Hepatic stellate cell (primary cell): ENCODE measurements around the gene CCDC9.

ENCODE experiments used
- DNase-seq: peaks from one replicate; pipeline ENCODE4 v3.0.0; 2011; ENCODE audit warnings: low spot score

Gene CCDC9

GRCh38 chr19:47255879-47256692 is at the start of gene CCDC9:
Gene CCDC9 (plus strand): TSS chr19:47256525. CDS start chr19:47258401, 1,876 bp downstream.
- DNase-seq = peak; percentile 95

DNA sequence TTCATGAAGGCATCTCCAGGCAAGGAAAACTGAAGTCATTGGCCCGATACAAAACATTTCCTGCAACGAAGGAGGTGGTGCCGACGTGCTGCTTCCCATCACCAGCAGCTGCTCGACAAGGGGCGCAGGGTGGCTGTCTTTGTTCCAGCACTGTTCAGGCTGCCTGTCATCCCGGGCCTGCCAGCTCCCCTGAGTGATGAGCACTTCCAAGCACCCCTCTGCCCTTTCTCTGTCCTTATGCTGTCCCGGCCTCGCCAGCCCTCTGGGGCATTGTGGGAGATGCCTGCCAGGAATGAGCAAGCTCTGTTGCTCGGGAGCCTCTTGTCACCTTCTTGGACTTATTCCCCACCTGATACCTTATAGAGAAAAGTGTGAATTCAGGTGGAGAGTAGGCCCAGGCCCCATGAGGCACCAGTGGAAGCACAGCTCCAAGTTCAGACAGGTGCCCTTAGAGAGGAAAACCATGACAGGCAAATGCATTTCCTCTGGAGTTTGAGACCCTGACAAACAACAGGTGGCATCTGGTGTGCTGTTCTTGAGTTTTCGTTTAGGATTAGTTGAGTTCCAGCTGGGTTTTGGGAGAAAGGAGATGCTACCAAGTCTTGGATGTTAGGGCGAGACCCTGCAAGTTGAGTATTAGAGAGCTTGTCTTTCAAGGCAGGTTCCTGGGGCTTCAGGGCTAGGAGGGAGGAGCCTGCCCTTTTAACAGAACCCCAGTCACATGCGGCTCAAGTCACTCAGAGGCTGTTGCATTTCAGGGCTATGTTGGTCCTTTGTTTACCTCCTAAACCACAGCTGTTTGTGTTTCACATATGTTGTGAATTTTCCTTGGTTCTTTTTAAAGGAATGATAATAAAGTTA is 46.8 kb upstream of the CCDC9 start:
- DNase-seq = no peak

DNA sequence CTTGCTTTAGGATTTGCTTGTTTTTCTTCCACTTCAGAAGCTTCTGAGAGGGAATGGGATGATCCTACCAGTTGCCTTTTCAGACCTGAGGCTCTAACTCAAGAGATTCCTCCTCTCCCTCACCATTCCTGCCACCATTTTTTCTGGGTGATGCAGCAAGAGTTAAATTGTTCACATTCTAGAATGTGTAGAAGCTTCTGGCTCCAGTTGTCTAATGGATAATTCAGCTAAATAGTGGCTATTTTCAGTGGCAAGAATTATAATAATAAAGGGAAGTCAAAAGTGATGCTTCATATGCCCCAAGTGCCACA is 46.2 kb upstream of the CCDC9 start:
- no peak for DNase-seq

GRCh38 chr19:47210689-47211316 is 45.5 kb upstream of the CCDC9 start:
- DNase-seq = peak; percentile 72

DNA sequence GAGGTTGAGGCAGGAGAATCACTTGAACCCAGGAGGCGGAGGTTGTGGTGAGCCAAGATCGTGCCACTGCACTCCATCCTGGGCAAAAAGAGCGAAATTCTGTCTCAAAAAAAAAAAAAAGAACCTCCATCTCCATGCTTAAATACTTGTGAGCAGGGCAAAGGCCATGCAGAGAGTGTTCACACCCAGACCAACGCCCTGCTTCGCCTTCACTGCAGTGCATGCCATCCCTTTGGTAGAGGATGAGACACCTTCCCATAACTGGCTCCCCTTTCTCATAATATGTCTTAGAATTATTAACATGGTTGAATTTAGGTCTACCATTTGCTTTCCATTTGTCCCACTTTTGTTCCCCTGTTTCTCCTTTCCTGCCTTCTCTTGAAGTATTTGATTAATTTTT is 40.7 kb upstream of the CCDC9 start:
- no peak for DNase-seq

DNA sequence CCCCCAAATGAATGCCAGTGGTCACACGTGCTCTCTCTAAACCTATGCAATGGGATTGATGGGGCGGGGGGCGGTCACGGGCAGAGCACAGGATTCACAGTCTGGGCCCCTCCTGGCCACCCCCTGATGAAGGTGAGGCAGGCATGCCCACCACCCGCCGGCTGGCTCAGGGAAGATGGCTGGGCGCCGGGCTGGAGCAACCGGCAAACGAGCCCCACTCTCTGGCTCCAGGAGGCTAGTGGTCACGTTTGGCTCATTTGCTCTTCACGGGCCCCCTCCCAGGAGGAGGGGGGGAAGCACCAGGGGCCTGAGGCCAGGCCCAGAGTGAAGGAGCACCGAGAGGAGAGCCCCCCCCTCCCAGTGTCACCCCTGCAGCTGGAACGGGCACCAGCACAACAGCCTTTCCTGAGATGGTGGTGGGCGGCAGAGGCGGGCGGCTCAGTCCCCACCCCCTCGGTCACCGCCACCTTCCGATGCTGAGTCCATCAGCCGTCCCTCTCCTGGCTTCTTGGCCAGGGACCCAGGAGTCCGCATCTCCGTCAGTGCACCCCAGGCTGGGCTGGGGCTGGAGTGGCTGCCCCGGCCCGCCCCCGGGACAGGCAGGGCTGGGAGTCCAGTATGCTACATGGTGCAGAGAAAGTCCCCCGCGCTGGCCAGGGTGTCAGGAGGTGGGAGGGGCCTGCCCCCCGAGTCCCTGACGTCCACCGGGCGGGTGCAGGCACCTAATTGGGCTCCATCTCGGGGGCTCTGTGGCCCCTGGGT is 35.1 kb upstream of the CCDC9 start:
- DNase-seq = no peak

DNA sequence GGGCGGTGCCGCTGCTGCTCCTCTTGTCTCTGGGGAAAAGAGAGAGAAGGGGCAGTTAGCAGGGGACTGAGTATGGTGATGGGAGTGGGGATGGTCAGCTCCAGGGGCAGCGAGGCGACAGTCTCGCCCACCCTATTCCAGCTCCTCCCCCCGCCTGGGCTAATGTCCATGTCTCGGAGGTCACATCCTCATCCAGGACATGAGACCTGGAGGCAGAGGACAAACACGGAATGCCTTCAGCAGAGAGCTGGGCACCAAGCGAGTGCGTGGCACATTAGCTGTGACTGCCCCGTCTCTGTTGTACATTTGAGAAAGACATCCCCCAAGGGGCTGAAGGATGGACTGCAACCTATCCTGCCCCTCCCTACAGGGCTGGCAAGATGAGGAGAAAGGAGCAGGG is 34.4 kb upstream of the CCDC9 start:
- no peak for DNase-seq

GRCh38 chr19:47225746-47226425 is 30.4 kb upstream of the CCDC9 start:
- DNase-seq = peak; percentile 92

GRCh38 chr19:47226426-47227351 is 29.6 kb upstream of the CCDC9 start:
- peak; percentile 76 for DNase-seq

DNA sequence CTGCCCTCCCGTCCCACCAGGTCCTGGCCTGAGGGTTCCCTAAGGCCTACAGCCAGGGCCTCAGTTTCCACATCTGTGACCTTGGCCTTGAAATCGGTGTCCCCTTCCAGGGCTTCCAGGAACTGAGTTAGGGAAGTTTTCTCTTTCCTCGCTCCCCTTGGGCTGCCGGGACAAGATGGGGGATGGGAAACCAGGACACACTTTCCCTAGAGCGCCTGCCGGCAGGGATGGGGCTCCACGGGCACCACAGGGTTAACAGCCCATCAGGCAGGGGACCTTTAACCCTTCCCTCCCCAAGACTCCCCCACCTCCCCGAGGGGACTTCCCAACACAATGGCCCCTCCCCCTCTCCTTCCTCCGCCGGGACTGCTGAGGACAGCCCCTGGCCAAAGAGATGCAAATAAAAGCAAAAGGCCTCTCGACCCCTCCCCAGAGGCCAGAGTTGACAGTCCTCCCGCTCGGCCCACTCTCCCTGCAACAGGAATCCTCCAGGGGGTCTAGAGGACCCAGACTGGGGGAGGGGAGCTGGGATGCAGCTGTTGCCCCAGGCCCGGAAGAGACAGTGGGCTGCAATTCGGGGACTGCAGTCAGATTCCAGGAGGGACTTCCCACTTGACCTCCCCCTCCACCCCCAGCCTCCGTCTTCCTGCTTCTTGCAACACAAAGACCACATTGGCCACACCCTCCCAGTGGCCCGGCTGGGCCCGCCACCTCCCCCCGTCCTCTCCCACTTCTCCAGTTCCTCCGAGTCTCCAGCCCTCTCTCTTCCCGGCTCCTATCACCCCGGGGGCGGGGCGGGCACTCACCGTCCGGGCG is 28.8 kb upstream of the CCDC9 start:
- DNase-seq = peak; percentile 95

- peak; percentile 57 for DNase-seq
Observed at GRCh38 chr19:47228168-47228936, 28.0 kb upstream of the CCDC9 start.

- peak; percentile 33 for DNase-seq
Observed at GRCh38 chr19:47228937-47229675, 27.2 kb upstream of the CCDC9 start.

- DNase-seq = no peak
Observed at GRCh38 chr19:47229676-47230053, 26.7 kb upstream of the CCDC9 start.

GRCh38 chr19:47230054-47230920 is 26.0 kb upstream of the CCDC9 start:
- DNase-seq = peak; percentile 65

- DNase-seq = no peak
Observed at GRCh38 chr19:47230921-47231214, 25.5 kb upstream of the CCDC9 start, which contains the start of gene BBC3. Gene BBC3 (minus strand): TSS chr19:47231199. CDS start chr19:47228431, 2,768 bp downstream.

- peak; percentile 82 for DNase-seq
Observed at GRCh38 chr19:47231215-47232054, 24.9 kb upstream of the CCDC9 start.
